Mammary epithelial cell (primary cell): ENCODE results near the gene KCNA10.

Experiments
- EZH2 ChIP-seq: IDR thresholded peaks from 2 replicates; pipeline ENCODE4 v1.6.1; 2012; ENCODE audit warnings: low read length, inconsistent platforms, borderline replicate concordance
- TF ChIP-seq, protein P1 (sequence below), 2 donors: IDR thresholded peaks in 1 of 2; conservative IDR thresholded peaks in 1 of 2; 2 replicates each; pipeline ENCODE4 v1.5.1; 2011 to 2012; ENCODE audit warnings: inconsistent platforms in 2 of 2, low read length in 2 of 2, mild to moderate bottlenecking in 2 of 2, control low read depth in 1 of 2, low read depth in 1 of 2; ENCODE audit not compliant: insufficient read depth in 1 of 2; ENCODE audit errors: extremely low read depth in 1 of 2

DNA sequence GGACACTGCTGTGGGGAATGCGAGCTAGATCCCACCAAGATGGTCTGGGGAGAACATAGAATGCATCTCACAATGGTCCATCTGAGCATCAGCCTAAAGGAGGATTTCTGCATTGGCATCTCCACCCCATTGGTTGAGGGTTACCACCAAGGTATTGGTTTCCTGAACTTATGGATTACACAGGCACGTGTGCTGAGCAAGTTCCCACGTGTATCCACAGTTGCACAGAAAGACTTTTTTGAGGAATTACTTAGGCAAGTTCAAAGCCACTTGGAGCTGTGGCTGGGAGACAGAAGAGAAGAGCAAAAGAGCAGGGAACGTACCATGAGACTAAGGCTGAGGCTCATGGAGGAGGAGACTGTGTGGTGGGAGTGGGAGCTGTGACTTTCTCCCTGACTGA lies 44.1 kb upstream of the KCNA10 start:
- TF ChIP-seq, protein P1, sequence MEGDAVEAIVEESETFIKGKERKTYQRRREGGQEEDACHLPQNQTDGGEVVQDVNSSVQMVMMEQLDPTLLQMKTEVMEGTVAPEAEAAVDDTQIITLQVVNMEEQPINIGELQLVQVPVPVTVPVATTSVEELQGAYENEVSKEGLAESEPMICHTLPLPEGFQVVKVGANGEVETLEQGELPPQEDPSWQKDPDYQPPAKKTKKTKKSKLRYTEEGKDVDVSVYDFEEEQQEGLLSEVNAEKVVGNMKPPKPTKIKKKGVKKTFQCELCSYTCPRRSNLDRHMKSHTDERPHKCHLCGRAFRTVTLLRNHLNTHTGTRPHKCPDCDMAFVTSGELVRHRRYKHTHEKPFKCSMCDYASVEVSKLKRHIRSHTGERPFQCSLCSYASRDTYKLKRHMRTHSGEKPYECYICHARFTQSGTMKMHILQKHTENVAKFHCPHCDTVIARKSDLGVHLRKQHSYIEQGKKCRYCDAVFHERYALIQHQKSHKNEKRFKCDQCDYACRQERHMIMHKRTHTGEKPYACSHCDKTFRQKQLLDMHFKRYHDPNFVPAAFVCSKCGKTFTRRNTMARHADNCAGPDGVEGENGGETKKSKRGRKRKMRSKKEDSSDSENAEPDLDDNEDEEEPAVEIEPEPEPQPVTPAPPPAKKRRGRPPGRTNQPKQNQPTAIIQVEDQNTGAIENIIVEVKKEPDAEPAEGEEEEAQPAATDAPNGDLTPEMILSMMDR (conservative IDR thresholded peaks at IDR 0.05 in 1 of 2, IDR thresholded peaks at IDR 0.05 in 1 of 2; ENCODE audit: extremely low read depth in 1 of 2, insufficient read depth in 1 of 2, low read depth in 1 of 2, low read length in 2 of 2), result no peak
- no peak for TF ChIP-seq EZH2
